Measurements from ENCODE around the gene CNTFR.

DNA sequence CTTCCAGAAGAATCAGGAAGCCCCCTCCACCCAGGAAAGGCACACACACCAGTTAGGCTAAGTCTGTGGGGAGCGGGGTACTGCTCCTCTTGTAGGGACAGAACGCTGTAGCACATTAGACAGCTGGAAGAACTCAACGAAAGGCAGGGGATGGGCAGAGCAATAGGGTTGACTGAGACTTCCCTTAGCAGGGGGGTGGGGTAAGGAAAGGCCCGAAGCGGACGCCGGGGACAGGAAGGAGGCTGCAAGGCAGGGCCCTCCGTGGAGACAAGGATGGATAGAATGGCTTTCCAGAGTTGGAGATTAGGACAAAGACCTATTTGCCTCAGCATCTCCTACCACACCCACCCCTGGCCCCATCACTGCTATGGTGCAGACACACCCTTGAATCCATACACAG, 14.3 kb downstream of the CNTFR start:
- TF ChIP-seq, protein P1, sequence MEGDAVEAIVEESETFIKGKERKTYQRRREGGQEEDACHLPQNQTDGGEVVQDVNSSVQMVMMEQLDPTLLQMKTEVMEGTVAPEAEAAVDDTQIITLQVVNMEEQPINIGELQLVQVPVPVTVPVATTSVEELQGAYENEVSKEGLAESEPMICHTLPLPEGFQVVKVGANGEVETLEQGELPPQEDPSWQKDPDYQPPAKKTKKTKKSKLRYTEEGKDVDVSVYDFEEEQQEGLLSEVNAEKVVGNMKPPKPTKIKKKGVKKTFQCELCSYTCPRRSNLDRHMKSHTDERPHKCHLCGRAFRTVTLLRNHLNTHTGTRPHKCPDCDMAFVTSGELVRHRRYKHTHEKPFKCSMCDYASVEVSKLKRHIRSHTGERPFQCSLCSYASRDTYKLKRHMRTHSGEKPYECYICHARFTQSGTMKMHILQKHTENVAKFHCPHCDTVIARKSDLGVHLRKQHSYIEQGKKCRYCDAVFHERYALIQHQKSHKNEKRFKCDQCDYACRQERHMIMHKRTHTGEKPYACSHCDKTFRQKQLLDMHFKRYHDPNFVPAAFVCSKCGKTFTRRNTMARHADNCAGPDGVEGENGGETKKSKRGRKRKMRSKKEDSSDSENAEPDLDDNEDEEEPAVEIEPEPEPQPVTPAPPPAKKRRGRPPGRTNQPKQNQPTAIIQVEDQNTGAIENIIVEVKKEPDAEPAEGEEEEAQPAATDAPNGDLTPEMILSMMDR (optimal IDR thresholded peaks at IDR 0.05 in 1 of 3, IDR thresholded peaks at IDR 0.05 in 1 of 3, conservative IDR thresholded peaks at IDR 0.05 in 1 of 3; ENCODE audit: extremely low read depth in 1 of 3, insufficient read depth in 2 of 3, low read length in 3 of 3), result no peak
- TF ChIP-seq EZH2 (IDR thresholded peaks at IDR 0.05; ENCODE audit: low read length), result no peak
